A172 (cell line): ENCODE results near the gene GATA2. TPM values are rescaled to one million over a fixed set of nuclear protein-coding genes. Genes with fewer than 3 reads are reported as not detected.

Experiments used
- DNase-seq: peaks from one replicate; pipeline ENCODE4 v3.0.0-alpha.2; 2015; ENCODE audit warnings: low spot score
- total RNA-seq: library from RNA; depleted of rRNA; stranded (reverse); fragments of >200 nt; shearing (Covaris generic); gene quantifications from 2 replicates; pipeline ENCODE4 v1.2.3, GENCODE V29; 2014

GATA2 gene
- total RNA-seq, 1 experiment from 2014 or later, result 8.4 TPM

- DNase-seq, result no peak
Measured at GRCh38 chr3:128502712-128503111, 9.7 kb upstream of the GATA2 start.

DNA sequence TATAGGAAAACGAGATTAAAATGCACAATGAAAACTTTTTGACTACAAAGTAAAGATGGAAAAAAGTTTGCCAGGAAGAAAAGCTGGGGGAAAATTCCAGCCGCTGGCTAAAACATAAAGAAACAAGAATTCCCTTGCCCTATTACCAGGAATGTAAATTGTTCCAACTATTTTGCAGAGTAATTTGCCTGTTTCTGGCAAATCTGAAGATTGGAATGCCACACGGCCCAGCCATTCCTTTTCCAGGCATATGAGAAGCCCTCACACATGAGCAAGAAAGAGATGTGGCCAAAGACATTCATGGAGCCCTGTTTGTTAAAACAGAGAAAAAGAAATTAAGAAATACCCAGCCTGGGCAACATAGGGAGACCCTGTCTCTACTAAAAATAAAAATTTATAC is 8.4 kb upstream of the GATA2 start:
- DNase-seq, result no peak

GRCh38 chr3:128500556-128500955 is 7.6 kb upstream of the GATA2 start:
- DNase-seq, result no peak

DNA sequence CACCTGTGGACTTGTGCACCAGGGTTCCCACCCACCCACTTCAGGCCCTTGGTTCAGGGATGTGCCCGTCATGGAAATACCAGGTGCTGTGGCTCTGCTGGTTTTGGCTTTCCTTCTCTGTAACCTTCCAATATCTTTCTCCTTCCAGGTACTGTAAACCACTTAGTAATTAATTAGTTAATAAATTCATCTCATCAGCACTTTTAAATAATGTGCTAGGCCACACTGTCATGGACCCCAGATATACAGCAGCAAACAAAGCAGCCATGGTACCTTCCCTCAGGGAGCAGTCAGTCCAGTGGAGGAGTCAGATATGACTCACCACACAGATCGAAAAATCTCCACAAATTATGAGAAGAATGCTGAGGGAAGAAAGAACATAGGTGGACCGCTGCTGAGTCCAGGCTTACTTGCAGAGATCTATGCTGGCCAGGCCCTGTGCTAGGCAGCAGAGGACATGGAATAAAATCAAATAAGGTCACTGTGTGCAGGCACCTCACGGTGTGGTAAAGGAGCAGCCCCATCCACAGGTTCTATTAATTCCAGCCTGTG is 6.8 kb upstream of the GATA2 start:
- no peak for DNase-seq

- no peak for DNase-seq
Measured at GRCh38 chr3:128498901-128499530, 6.0 kb upstream of the GATA2 start.

DNA sequence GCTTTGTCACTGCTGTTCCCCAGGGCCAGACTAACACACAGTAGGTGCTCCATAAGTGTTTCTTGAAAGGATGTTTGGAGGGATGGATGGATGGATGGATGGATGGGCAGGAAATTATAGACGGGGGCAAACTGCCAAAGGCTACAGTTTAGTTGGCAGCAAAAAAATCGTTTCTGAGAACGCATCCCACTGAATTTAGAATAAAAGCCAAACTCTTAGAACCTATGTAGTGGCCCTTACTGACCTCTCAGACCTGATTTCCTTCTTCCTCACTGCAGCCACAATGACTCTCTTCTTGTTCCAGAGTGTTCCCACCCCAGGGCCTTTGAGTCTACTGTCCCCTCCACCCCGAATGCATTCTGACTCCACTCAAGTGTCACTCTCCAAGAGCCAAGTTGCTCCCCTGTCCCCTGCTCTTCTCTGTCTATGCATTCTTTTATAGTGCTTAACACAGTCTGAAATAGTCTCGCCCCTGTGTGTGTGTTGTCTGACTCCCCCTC is 5.2 kb upstream of the GATA2 start:
- no peak for DNase-seq

GRCh38 chr3:128497305-128498126 is 4.5 kb upstream of the GATA2 start:
- DNase-seq, result peak; percentile 37

- no peak for DNase-seq
Measured at GRCh38 chr3:128496602-128497304, 3.8 kb upstream of the GATA2 start.

DNA sequence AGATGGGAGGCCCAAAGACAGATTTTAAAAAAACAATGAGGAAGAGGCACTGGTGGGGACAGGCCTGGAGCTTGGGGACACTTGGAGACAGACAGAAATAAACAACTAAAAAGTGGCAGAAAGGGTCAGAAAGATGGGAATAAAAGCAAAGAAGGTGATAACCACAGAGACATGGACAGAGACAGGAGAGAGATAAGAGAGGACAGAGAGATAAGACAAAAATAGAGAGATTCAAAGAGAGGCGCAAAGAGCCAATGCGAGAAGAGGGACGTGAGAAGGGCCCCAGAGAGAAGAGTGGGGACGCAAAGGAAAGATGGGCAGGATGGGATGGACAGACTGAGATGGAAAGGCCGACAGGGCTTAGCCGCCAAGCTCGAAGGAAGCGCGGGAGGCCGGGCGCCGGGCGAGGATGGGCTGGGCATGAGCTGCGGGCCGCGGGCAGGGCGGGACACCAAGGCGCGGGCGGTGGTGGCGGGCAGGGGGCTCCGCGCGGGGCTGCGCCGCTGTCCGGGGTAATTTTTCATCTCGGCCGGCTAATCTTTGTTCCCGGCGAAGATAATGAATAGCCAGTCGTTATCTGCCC is 3.1 kb upstream of the GATA2 start:
- no peak for DNase-seq

GRCh38 chr3:128495435-128495970 is 2.5 kb upstream of the GATA2 start:
- no peak for DNase-seq

- DNase-seq, result no peak
Measured at GRCh38 chr3:128494367-128494650, 1.3 kb upstream of the GATA2 start.

DNA sequence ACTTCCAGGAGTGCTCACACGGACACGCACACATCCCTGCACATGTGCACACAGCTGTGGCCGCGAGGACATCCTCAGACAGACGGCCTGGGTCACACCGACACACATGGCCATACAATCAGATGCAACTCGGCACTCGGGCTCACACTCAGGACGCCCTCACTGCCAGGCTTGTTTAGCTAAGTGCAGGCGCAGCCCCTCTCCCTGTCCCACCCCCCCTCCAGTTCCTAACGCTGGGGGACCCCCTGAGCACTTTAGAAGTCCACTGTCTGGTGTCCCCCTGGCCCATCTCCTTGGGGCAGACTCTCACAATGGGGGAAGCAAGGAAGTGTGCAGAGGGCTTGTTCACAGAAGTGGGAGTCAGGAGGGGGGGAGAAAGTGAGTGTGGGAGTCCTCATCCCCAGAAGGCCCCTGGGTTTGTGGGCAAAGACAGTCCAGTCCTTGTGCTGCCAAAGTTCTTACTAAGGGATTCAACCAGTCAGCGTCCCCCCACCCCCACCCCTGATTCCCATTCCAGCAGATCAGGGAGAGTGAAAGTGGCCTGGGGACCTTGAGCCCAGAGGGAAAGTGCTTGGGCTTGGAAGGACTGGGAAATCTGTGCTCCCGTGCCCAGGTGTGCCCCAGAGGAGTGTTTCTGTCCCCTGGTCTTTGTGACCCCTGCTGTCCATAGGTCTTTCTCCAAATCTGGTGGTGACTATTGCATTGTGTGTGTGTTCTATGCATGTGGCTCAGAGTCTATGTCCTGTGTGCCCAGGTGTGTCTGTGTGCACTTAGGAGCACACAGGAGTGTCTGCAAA is 767 bp upstream of the GATA2 start:
- DNase-seq, result no peak

- no peak for DNase-seq
Measured at GRCh38 chr3:128491941-128492670, 895 bp downstream of the GATA2 start.

- DNase-seq, result no peak
Measured at GRCh38 chr3:128491691-128491940, 1.4 kb downstream of the GATA2 start.

DNA sequence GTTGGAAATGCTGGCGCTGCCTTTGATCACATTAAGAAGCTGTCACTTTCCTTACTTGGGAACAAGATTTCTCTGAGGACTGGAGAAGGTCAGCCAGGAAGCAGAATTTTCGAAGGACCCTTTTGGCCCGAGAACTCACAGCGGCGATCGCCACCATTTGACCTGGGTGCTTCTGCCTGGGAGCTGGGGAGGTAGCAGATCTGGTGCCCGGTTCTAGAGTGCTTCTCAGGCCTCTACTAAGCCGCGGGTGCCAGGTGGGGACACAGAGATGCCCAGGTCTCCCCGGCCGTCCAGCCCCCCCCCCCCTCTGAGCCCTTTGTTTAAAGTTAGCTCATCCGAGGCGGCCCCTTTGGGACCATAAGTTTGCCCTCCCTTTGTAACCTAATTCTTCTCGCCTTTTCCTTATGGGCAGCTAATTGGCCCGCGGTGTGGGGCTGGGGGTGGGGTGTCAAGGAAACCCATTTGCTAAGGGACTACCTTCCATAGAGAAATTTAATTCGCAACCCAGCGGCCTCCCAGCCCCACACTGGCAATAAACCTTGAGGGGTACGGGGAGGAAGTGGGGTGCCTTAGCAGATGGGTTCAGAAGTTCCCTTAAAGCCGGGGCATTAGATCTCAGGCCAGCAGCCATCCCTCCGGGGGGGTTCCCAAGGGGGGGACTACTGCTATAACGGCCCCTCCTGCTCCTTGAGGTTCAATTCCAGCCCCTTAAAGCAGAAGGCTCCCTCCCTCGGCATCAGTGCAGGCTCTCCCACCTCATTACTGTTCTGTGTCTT is 1.9 kb downstream of the GATA2 start:
- DNase-seq, result no peak

- DNase-seq, result no peak
Measured at GRCh38 chr3:128490650-128490914, 2.4 kb downstream of the GATA2 start.

DNA sequence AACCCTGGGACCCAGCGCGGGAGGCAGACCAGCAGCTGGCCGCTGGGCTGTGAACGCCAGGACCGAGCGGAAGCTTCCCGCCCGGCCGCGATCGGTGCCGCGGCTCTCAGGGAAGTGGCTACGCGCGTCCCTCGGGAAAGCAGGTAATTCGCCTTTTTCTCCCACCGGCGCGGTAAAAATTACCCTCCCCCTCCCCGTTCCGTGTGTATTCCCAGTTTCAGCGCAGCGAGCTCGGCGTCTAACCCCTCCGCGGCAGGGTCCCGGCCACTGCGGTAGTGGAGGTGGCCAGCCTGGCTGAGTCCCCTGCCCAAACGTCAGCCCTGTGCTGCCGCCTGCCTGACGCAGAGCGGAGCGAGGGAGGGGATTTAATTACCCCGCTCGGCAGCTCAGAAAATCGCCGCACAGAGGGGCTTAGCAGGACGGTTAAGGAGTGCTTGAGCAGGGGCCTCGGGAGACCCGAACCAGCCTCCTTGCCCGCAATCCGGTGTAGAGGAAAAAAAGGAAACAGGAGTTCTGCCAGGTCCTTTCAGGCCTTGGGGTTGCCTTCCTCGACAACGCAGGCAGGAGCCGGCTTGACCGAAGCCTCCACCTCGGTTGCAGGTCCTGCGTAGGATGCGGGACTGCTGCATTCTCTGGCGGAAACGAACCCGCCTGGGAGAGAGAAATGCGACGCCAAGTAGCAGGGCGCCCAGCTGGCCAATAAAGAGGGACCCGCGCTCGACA is 2.9 kb downstream of the GATA2 start:
- no peak for DNase-seq

GRCh38 chr3:128489674-128489926 is 3.4 kb downstream of the GATA2 start:
- no peak for DNase-seq

DNA sequence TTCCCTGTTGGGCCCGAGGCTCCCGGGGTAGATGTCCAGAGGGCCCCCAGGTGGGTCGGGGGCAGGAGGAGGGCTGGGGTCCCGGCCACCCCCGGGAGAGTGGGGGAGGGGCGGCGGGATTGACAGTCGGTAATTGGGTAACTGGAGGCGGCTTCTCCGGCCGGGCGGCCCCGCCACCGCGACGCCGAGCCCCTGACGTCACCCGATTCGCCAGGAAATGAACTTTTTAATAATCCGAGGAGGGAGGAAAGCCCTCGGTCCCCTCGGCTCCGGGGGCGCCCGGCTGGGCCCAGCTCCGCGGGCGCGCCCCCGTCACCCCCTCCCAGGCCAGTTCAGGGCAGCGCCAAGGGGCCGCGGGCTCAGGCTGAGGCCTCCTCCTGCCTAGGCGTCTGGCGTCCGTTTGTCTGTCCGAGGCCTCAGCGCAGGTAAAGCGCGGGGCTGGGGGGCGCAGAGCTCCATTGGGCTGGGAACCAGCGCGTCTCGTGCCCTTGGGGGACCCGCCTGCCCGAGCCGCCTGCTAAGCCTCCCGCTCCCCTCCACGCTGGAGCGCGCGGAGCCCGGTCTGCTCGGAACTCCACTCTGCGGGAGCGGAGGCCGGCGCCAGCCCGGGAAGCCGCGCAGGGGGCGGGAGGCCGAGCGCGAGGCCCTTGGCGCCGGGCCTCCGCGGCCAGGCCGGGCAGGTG is 3.9 kb downstream of the GATA2 start:
- no peak for DNase-seq
